HepG2 (cell line): Measurements from ENCODE around the gene SPEM2. TPM values are rescaled to one million over a fixed set of nuclear protein-coding genes. Genes with fewer than 3 reads are reported as not detected.
A peak's percentile ranks its signal among the peaks of the same experiment; 100 is the strongest.

Source experiments
- CBX5 ChIP-seq: sonication (generic); formaldehyde crosslinking; IDR thresholded peaks from 2 replicates; pipeline ENCODE4 v1.4.0; 2020; ENCODE audit warnings: missing genetic modification reagents, borderline replicate concordance
- HCFC1 ChIP-seq: fragments of 150-350 bp; IDR thresholded peaks from 2 replicates; pipeline ENCODE4 v1.6.1; 2014; ENCODE audit warnings: low read depth, low read length
- HDAC6 ChIP-seq: fragments of 200-600 bp; sonication (generic); IDR thresholded peaks from 2 replicates; pipeline ENCODE4 v1.7.0; 2017; ENCODE audit warnings: mild to moderate bottlenecking, antibody characterized with exemption, low read length, low read depth
- KDM6A ChIP-seq: IDR thresholded peaks from 2 replicates; pipeline ENCODE4 v1.6.1; 2016; ENCODE audit warnings: low read depth
- NR2F6 ChIP-seq, 2 experiments: IDR thresholded peaks; 2 replicates each; pipeline ENCODE4 v1.6.1; 2016; ENCODE audit warnings: antibody characterized with exemption in 1 of 2, mild to moderate bottlenecking in 1 of 2
- SALL1 ChIP-seq: sonication (generic); formaldehyde crosslinking; IDR thresholded peaks from 2 replicates; pipeline ENCODE4 v1.8.0; 2022; ENCODE audit warnings: mild to moderate bottlenecking, missing genetic modification reagents
- SKI ChIP-seq: fragments of 450-650 bp; IDR thresholded peaks from one replicate; pipeline ENCODE4 v1.6.1; 2018; ENCODE audit warnings: mild to moderate bottlenecking; ENCODE audit not compliant: partially characterized antibody
- TEAD3 ChIP-seq: optimal IDR thresholded peaks from 2 replicates; pipeline ENCODE3; 2016; ENCODE audit warnings: borderline replicate concordance
- ZBTB38 ChIP-seq: sonication (generic); formaldehyde crosslinking; IDR thresholded peaks from 2 replicates; pipeline ENCODE4 v1.5.1; 2020; ENCODE audit warnings: mild to moderate bottlenecking, missing genetic modification reagents
- ZFP36L1 ChIP-seq: sonication (generic); formaldehyde crosslinking; IDR thresholded peaks from 2 replicates; pipeline ENCODE4 v1.8.0; 2022; ENCODE audit warnings: mild to moderate bottlenecking, missing genetic modification reagents, moderate library complexity
- ZMYM3 ChIP-seq: sonication (generic); formaldehyde crosslinking; IDR thresholded peaks from 2 replicates; pipeline ENCODE4 v1.5.1; 2020; ENCODE audit warnings: mild to moderate bottlenecking, missing genetic modification reagents
- ZNF20 ChIP-seq: sonication (generic); formaldehyde crosslinking; IDR thresholded peaks from 2 replicates; pipeline ENCODE4 v1.4.0; 2020; ENCODE audit warnings: mild to moderate bottlenecking, moderate library complexity, missing genetic modification reagents
- ZNF263 ChIP-seq: sonication (generic); formaldehyde crosslinking; IDR thresholded peaks from 2 replicates; pipeline ENCODE4 v1.4.0; 2020; ENCODE audit warnings: missing genetic modification reagents
- ZNF460 ChIP-seq: sonication (generic); formaldehyde crosslinking; IDR thresholded peaks from 2 replicates; pipeline ENCODE4 v1.5.1; 2020; ENCODE audit warnings: missing genetic modification reagents, mild to moderate bottlenecking, borderline replicate concordance
- ZNF552 ChIP-seq: sonication (generic); formaldehyde crosslinking; IDR thresholded peaks from 2 replicates; pipeline ENCODE4 v1.9.0; 2022; ENCODE audit warnings: missing genetic modification reagents, mild to moderate bottlenecking, borderline replicate concordance
- ZNF780A ChIP-seq: sonication (generic); formaldehyde crosslinking; IDR thresholded peaks from 2 replicates; pipeline ENCODE4 v1.8.0; 2022; ENCODE audit warnings: mild to moderate bottlenecking, missing genetic modification reagents, moderate library complexity
- ZNF850 ChIP-seq: sonication (generic); formaldehyde crosslinking; conservative IDR thresholded peaks from 2 replicates; pipeline ENCODE4 v1.9.0; 2021; ENCODE audit warnings: mild to moderate bottlenecking, missing genetic modification reagents
- polyA plus RNA-seq, 8 experiments: library from polyadenylated mRNA; depleted of rRNA in 3 of 8; stranded (reverse) in 7 of 8; unstranded in 1 of 8; fragments of >200 nt; fragmentation: Illumina TruSeq in 4 of 8; extraction: Trizol in 4 of 8; gene quantifications; 2 replicates each; pipeline versions ENCODE4 v1.2.1 to v1.2.3, GENCODE V29; 2011 to 2016; ENCODE audit warnings: low read depth in 4 of 8, missing spikeins in 1 of 8, mixed read lengths in 1 of 8; ENCODE audit not compliant: insufficient read depth in 1 of 8
- total RNA-seq, 5 experiments: library from RNA; depleted of rRNA; stranded (reverse); fragments of >200 nt; fragmentation: Illumina TruSeq; extraction: Trizol; gene quantifications; 2 replicates each; pipeline ENCODE4 v1.2.3, GENCODE V29; 2016; ENCODE audit warnings: low read depth in 1 of 5
- TF ChIP-seq, protein P1 (sequence below): sonication (generic); formaldehyde crosslinking; IDR thresholded peaks from 2 replicates; pipeline ENCODE4 v1.5.0; 2020; ENCODE audit warnings: mild to moderate bottlenecking, missing genetic modification reagents
- TF ChIP-seq, protein P2 (sequence below): sonication (generic); formaldehyde crosslinking; conservative IDR thresholded peaks from 2 replicates; pipeline ENCODE4 v1.4.0; 2020; ENCODE audit warnings: mild to moderate bottlenecking, missing genetic modification reagents, moderate library complexity
- TF ChIP-seq, protein P3 (sequence below): IDR thresholded peaks from 2 replicates; pipeline ENCODE4 v1.4.0; 2020; ENCODE audit warnings: mild to moderate bottlenecking, missing genetic modification reagents

The SPEM2 gene
- total and polyA plus RNA-seq, 2 of the 13 experiments (the other 11 are each of a cell fraction or from before 2014, with no cell fraction given) = not detected

DNA sequence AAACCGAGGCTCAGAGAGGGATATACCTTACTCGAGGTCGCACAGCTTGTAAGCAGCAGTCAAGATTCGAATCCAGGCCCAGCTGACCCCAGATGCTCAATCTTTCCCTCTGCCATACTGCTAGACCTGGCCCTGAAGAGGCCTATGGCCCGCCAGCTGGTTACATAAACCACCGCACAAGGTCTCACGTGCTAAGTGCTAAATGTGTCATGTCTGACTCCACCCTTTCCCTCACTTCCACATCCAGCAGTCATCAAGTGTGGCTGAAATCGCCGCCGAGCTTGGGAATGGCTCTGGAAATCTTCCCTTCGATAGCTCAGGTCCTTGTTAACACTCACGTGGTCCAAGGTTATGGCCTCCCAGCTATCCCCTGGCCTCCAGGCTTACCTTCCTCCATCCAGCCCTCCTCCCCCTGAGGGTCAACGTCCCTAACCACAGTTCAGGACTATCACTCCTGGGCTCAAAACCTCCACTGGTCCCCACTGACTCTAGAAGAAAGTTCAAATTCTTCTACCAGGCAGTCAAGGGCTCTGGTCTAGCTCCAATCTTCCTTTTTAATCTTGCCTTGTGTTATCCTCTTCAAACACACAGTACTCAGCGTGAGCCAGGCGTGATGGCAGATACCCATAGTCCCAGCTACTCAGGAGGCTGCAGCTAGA is 50.5 kb downstream of the SPEM2 start (continued):
- TF ChIP-seq ZNF263 (CRISPR knock-in tag) = peak; percentile 69; the same call in 1 of the 2 replicates
- no peak for TF ChIP-seq ZNF552 (CRISPR knock-in tag)
- TF ChIP-seq ZMYM3 (CRISPR knock-in tag) = peak; percentile 66
- TF ChIP-seq, protein P1, sequence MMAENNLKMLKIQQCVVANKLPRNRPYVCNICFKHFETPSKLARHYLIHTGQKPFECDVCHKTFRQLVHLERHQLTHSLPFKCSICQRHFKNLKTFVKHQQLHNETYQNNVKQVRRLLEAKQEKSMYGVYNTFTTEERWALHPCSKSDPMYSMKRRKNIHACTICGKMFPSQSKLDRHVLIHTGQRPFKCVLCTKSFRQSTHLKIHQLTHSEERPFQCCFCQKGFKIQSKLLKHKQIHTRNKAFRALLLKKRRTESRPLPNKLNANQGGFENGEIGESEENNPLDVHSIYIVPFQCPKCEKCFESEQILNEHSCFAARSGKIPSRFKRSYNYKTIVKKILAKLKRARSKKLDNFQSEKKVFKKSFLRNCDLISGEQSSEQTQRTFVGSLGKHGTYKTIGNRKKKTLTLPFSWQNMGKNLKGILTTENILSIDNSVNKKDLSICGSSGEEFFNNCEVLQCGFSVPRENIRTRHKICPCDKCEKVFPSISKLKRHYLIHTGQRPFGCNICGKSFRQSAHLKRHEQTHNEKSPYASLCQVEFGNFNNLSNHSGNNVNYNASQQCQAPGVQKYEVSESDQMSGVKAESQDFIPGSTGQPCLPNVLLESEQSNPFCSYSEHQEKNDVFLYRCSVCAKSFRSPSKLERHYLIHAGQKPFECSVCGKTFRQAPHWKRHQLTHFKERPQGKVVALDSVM (CRISPR knock-in tag) = peak; percentile 93
- no peak for TF ChIP-seq SKI
- TF ChIP-seq, protein P2, sequence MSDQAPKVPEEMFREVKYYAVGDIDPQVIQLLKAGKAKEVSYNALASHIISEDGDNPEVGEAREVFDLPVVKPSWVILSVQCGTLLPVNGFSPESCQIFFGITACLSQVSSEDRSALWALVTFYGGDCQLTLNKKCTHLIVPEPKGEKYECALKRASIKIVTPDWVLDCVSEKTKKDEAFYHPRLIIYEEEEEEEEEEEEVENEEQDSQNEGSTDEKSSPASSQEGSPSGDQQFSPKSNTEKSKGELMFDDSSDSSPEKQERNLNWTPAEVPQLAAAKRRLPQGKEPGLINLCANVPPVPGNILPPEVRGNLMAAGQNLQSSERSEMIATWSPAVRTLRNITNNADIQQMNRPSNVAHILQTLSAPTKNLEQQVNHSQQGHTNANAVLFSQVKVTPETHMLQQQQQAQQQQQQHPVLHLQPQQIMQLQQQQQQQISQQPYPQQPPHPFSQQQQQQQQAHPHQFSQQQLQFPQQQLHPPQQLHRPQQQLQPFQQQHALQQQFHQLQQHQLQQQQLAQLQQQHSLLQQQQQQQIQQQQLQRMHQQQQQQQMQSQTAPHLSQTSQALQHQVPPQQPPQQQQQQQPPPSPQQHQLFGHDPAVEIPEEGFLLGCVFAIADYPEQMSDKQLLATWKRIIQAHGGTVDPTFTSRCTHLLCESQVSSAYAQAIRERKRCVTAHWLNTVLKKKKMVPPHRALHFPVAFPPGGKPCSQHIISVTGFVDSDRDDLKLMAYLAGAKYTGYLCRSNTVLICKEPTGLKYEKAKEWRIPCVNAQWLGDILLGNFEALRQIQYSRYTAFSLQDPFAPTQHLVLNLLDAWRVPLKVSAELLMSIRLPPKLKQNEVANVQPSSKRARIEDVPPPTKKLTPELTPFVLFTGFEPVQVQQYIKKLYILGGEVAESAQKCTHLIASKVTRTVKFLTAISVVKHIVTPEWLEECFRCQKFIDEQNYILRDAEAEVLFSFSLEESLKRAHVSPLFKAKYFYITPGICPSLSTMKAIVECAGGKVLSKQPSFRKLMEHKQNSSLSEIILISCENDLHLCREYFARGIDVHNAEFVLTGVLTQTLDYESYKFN = 0 out of 2 replicates have a peak, but pooled peaks have one; percentile 28
- no peak for TF ChIP-seq HDAC6
- TF ChIP-seq ZNF780A (CRISPR knock-in tag) = no peak
- peak; percentile 28 for TF ChIP-seq TEAD3 (CRISPR knock-in tag)
- TF ChIP-seq ZFP36L1 (CRISPR knock-in tag) = no peak
- TF ChIP-seq, protein P3, sequence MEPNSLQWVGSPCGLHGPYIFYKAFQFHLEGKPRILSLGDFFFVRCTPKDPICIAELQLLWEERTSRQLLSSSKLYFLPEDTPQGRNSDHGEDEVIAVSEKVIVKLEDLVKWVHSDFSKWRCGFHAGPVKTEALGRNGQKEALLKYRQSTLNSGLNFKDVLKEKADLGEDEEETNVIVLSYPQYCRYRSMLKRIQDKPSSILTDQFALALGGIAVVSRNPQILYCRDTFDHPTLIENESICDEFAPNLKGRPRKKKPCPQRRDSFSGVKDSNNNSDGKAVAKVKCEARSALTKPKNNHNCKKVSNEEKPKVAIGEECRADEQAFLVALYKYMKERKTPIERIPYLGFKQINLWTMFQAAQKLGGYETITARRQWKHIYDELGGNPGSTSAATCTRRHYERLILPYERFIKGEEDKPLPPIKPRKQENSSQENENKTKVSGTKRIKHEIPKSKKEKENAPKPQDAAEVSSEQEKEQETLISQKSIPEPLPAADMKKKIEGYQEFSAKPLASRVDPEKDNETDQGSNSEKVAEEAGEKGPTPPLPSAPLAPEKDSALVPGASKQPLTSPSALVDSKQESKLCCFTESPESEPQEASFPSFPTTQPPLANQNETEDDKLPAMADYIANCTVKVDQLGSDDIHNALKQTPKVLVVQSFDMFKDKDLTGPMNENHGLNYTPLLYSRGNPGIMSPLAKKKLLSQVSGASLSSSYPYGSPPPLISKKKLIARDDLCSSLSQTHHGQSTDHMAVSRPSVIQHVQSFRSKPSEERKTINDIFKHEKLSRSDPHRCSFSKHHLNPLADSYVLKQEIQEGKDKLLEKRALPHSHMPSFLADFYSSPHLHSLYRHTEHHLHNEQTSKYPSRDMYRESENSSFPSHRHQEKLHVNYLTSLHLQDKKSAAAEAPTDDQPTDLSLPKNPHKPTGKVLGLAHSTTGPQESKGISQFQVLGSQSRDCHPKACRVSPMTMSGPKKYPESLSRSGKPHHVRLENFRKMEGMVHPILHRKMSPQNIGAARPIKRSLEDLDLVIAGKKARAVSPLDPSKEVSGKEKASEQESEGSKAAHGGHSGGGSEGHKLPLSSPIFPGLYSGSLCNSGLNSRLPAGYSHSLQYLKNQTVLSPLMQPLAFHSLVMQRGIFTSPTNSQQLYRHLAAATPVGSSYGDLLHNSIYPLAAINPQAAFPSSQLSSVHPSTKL (CRISPR knock-in tag) = peak; percentile 21; the same call in 1 of the 2 replicates
- TF ChIP-seq NR2F6 (IDR thresholded peaks at IDR 0.05) = peak; percentile 17; the same call in 1 of the 2 replicates
- no peak for TF ChIP-seq NR2F6 (CRISPR knock-in tag; IDR thresholded peaks at IDR 0.05)
- peak; percentile 15; the same call in 1 of the 2 replicates for TF ChIP-seq SALL1 (CRISPR knock-in tag)
- TF ChIP-seq HCFC1 = no peak
- no peak for TF ChIP-seq KDM6A (CRISPR knock-in tag)
- peak; percentile 75 for TF ChIP-seq ZBTB38
- TF ChIP-seq ZNF850 = no peak
- no peak for TF ChIP-seq CBX5 (CRISPR knock-in tag)
- TF ChIP-seq ZNF460 (CRISPR knock-in tag) = no peak
- TF ChIP-seq ZNF20 (CRISPR knock-in tag) = no peak
